Astrocyte (in vitro differentiated cells and primary cell): ENCODE measurements around the gene AGBL4. TPM values are rescaled to one million over a fixed set of nuclear protein-coding genes. Genes with fewer than 3 reads are reported as not detected.

ENCODE experiments used
- DNase-seq: peaks from one replicate; pipeline ENCODE4 v3.0.0-alpha.2; 2010; ENCODE audit warnings: low read depth
- FAIRE-seq: peaks from 2 replicates; lab custom pipeline; 2011; peaks lifted over from hg19 to GRCh38; lab: Jason Lieb, UNC
- H2AFZ ChIP-seq: 2 replicates; pipeline ENCODE4 v1.6.0; 2012; ENCODE audit warnings: low read depth, low read length, inconsistent platforms
- H3K27ac ChIP-seq: 2 replicates; pipeline ENCODE4 v1.5.1; 2011; ENCODE audit warnings: low read depth, low read length, inconsistent platforms
- H3K27me3 ChIP-seq: 2 replicates; pipeline ENCODE4 v1.6.0; 2011; ENCODE audit warnings: low read length, inconsistent platforms; ENCODE audit not compliant: insufficient read depth
- H3K36me3 ChIP-seq: 2 replicates; pipeline ENCODE4 v1.5.1; 2011; ENCODE audit warnings: low read length, inconsistent platforms; ENCODE audit not compliant: insufficient read depth
- H3K4me1 ChIP-seq: 2 replicates; pipeline ENCODE4 v1.5.1; 2011; ENCODE audit warnings: low read length, inconsistent platforms; ENCODE audit not compliant: insufficient read depth
- H3K4me2 ChIP-seq: 2 replicates; pipeline ENCODE4 v1.6.0; 2012; ENCODE audit warnings: low read length, inconsistent platforms
- H3K4me3 ChIP-seq: 2 replicates; pipeline ENCODE4 v1.5.1; 2011; ENCODE audit warnings: low read depth, mild to moderate bottlenecking, low read length, inconsistent platforms; ENCODE audit not compliant: insufficient read depth
- H3K79me2 ChIP-seq: 2 replicates; pipeline ENCODE4 v1.6.0; 2012; ENCODE audit warnings: mild to moderate bottlenecking, low read length, inconsistent platforms; ENCODE audit not compliant: insufficient read depth
- H3K9ac ChIP-seq: 2 replicates; pipeline ENCODE4 v1.6.0; 2012; ENCODE audit warnings: mild to moderate bottlenecking, low read length, inconsistent platforms
- H3K9me3 ChIP-seq: 2 replicates; pipeline ENCODE4 v1.5.1; 2012; ENCODE audit warnings: low read depth, mild to moderate bottlenecking, low read length, inconsistent platforms; ENCODE audit not compliant: insufficient read depth
- H4K20me1 ChIP-seq: 2 replicates; pipeline ENCODE4 v1.6.0; 2012; ENCODE audit warnings: low read length, inconsistent platforms; ENCODE audit not compliant: insufficient read depth
- H3K27ac Mint-ChIP-seq: one replicate; pipeline ENCODE4 v1.8.0; 2021; ENCODE audit warnings: mild to moderate bottlenecking, mixed read lengths; ENCODE audit not compliant: unreplicated experiment
- H3K27me3 Mint-ChIP-seq: one replicate; pipeline ENCODE4 v1.8.0; 2021; ENCODE audit warnings: low read depth, mixed read lengths; ENCODE audit not compliant: unreplicated experiment
- H3K36me3 Mint-ChIP-seq: one replicate; pipeline ENCODE4 v1.8.0; 2021; ENCODE audit warnings: low read depth, mixed read lengths; ENCODE audit not compliant: unreplicated experiment
- H3K4me1 Mint-ChIP-seq: one replicate; pipeline ENCODE4 v1.8.0; 2021; ENCODE audit warnings: low read depth, mixed read lengths; ENCODE audit not compliant: unreplicated experiment
- H3K4me3 Mint-ChIP-seq: one replicate; pipeline ENCODE4 v1.8.0; 2021; ENCODE audit warnings: mild to moderate bottlenecking, moderate library complexity, mixed read lengths; ENCODE audit not compliant: unreplicated experiment
- H3K9me3 Mint-ChIP-seq: one replicate; pipeline ENCODE4 v1.8.0; 2021; ENCODE audit warnings: mild to moderate bottlenecking, mixed read lengths; ENCODE audit not compliant: unreplicated experiment
- CTCF ChIP-seq: IDR thresholded peaks from 2 replicates; pipeline ENCODE4 v1.5.1; 2011; ENCODE audit warnings: low read depth, mild to moderate bottlenecking, inconsistent platforms, low read length, moderate library complexity; ENCODE audit not compliant: insufficient read depth
- EZH2 ChIP-seq: IDR thresholded peaks from 2 replicates; pipeline ENCODE4 v1.6.1; 2012; ENCODE audit warnings: mild to moderate bottlenecking, low read length, inconsistent platforms; ENCODE audit not compliant: insufficient read depth
- total RNA-seq: library from RNA; stranded (reverse); gene quantifications from 2 replicates; pipeline ENCODE4 v1.2.1, GENCODE V29; 2021

AGBL4 gene
- total RNA-seq, 1 donor from 2014 or later, result not detected

- no peaks in the 10 kb centered on the region for H3K27me3 ChIP-seq
- TF ChIP-seq CTCF (no peak), EZH2 (no peak)
- Mint-ChIP-seq H3K36me3 (no peaks in the 10 kb centered on the region), H3K27ac (no peak overlapping the region), H3K9me3 (no peaks in the 10 kb centered on the region), H3K4me3 (no peak overlapping the region), H3K27me3 (peaks cover 3% of the 10 kb centered on the region), H3K4me1 (no peaks in the 10 kb centered on the region)
- H3K9ac ChIP-seq, result no peak overlapping the region
- H3K36me3 ChIP-seq, result no peaks in the 10 kb centered on the region
- H3K79me2 ChIP-seq, result no peaks in the 10 kb centered on the region
- FAIRE-seq (no peak), DNase-seq (no peak)
- H3K4me2 ChIP-seq, result no peak overlapping the region
- no peak overlapping the region for H3K4me3 ChIP-seq
- no peaks in the 10 kb centered on the region for H3K4me1 ChIP-seq
- H3K9me3 ChIP-seq, result no peaks in the 10 kb centered on the region
- no peak overlapping the region for H3K27ac ChIP-seq
- no peaks in the 10 kb centered on the region for H4K20me1 ChIP-seq
- no peak overlapping the region for H2AFZ ChIP-seq
These were observed 1134.7 kb downstream of the AGBL4 start for GRCh38 chr1:48889082-48889481.

- H3K4me1 Mint-ChIP-seq, result no peaks in the 10 kb centered on the region
- DNase-seq (no peak), FAIRE-seq (no peak)
- H3K27me3 Mint-ChIP-seq, result peaks cover 3% of the 10 kb centered on the region
- H3K27ac Mint-ChIP-seq, result no peak overlapping the region
- H3K4me3 Mint-ChIP-seq, result no peak overlapping the region
- Histone ChIP-seq H3K36me3 (no peaks in the 10 kb centered on the region), H3K4me1 (no peaks in the 10 kb centered on the region), H2AFZ (no peak overlapping the region), H4K20me1 (no peaks in the 10 kb centered on the region), H3K4me2 (no peak overlapping the region), H3K4me3 (no peak overlapping the region), H3K27me3 (no peaks in the 10 kb centered on the region), H3K27ac (no peak overlapping the region), H3K79me2 (no peaks in the 10 kb centered on the region), H3K9ac (no peak overlapping the region), H3K9me3 (no peaks in the 10 kb centered on the region)
- no peaks in the 10 kb centered on the region for H3K9me3 Mint-ChIP-seq
- TF ChIP-seq EZH2 (no peak), CTCF (no peak)
- no peaks in the 10 kb centered on the region for H3K36me3 Mint-ChIP-seq
These were observed 1136.0 kb downstream of the AGBL4 start for GRCh38 chr1:48887796-48888195.

GRCh38 chr1:48882020-48882419 lies 1141.7 kb downstream of the AGBL4 start:
- no peaks in the 10 kb centered on the region for H3K27me3 ChIP-seq
- H3K4me2 ChIP-seq, result no peak overlapping the region
- Mint-ChIP-seq H3K27ac (no peak overlapping the region), H3K4me3 (no peak overlapping the region), H3K27me3 (no peaks in the 10 kb centered on the region), H3K9me3 (no peaks in the 10 kb centered on the region), H3K4me1 (peaks cover 9% of the 10 kb centered on the region), H3K36me3 (no peaks in the 10 kb centered on the region)
- H3K9ac ChIP-seq, result no peak overlapping the region
- DNase-seq (no peak), FAIRE-seq (no peak)
- H3K27ac ChIP-seq, result no peak overlapping the region
- no peaks in the 10 kb centered on the region for H3K79me2 ChIP-seq
- peaks cover 8% of the 10 kb centered on the region for H3K4me1 ChIP-seq
- no peak for TF ChIP-seq CTCF
- H3K9me3 ChIP-seq, result no peaks in the 10 kb centered on the region
- H4K20me1 ChIP-seq, result no peaks in the 10 kb centered on the region
- H3K4me3 ChIP-seq, result no peak overlapping the region
- no peaks in the 10 kb centered on the region for H3K36me3 ChIP-seq
- no peak overlapping the region for H2AFZ ChIP-seq
